ENCODE results near the gene THAP11. TPM values are rescaled to one million over a fixed set of nuclear protein-coding genes. Genes with fewer than 3 reads are reported as not detected.

Gene THAP11
- total and polyA plus RNA-seq, 2 of the 13 experiments (the other 11 are each of a cell fraction or from before 2014, with no cell fraction given), result 44.2 to 53.4 TPM

- TF ChIP-seq NR2F1 (CRISPR knock-in tag; IDR thresholded peaks at IDR 0.05), result no peak
- no peak for TF ChIP-seq ZNF414 (CRISPR knock-in tag; IDR thresholded peaks at IDR 0.05)
Measured at GRCh38 chr16:67796099-67796718, 45.9 kb upstream of the THAP11 start (continued).

- whole genome bisulfite sequencing (ENCODE audit: low lambda C conversion rate), result 97% methylated on average over 7 of the region's 7 CpGs
- Histone ChIP-seq H3K36me3 (replicated peaks in 1 of 2; ENCODE audit: control insufficient read depth in 1 of 2, insufficient read depth in 2 of 2, low read length in 2 of 2) (peaks cover 17 to 48% of the 10 kb centered on the region in 2 experiments), H2AFZ (ENCODE audit: low read length) (no peak overlapping the region), H4K20me1 (ENCODE audit: insufficient read depth, low read length) (peaks cover 19% of the 10 kb centered on the region), H3K4me1 (ENCODE audit: insufficient read depth, low read length) (peaks cover 33% of the 10 kb centered on the region), H3K27ac (ENCODE audit: extremely low read length, insufficient read depth, low read length) (no peak overlapping the region), H3K9ac (ENCODE audit: insufficient read depth, low read depth, low read length) (no peak overlapping the region), H3K4me3 (replicated peaks in 1 of 3; ENCODE audit: insufficient read depth in 1 of 3, low read depth in 2 of 3, low read length in 3 of 3) (no peak overlapping the region), H3K27me3 (ENCODE audit: control insufficient read depth in 1 of 2, insufficient read depth in 2 of 2, low read length in 2 of 2) (no peaks in the 10 kb centered on the region), H3K9me3 (ENCODE audit: low read length) (no peaks in the 10 kb centered on the region), H3K4me2 (ENCODE audit: low read depth, low read length) (no peak overlapping the region), H3K79me2 (ENCODE audit: insufficient read depth, low read length) (peaks cover 63% of the 10 kb centered on the region)
- ATAC-seq, result no peak
- TF ChIP-seq ATM (IDR thresholded peaks at IDR 0.05; ENCODE audit: borderline replicate concordance), result no peak
- peak; percentile 39; the same call in 1 of the 2 replicates for TF ChIP-seq NFE2L2 (IDR thresholded peaks at IDR 0.05; ENCODE audit: low read length)
- TF ChIP-seq LCORL (IDR thresholded peaks at IDR 0.05), result no peak
- no peak for TF ChIP-seq LCORL (CRISPR knock-in tag; IDR thresholded peaks at IDR 0.05)
- BruUV-seq (replicated peaks), result no TSS peak
- no peak for DNase-seq (ENCODE audit: low spot score)
- intact Hi-C loops (cut with micrococcal nuclease; ENCODE audit: unreplicated experiment), result no loop called here
- no peak for FAIRE-seq
- ChIA-PET POLR2A (no interaction called here), CTCF (ENCODE audit: low intra/inter-chr PET ratio, low total read pairs) (no interaction called here)
- in situ Hi-C loops (cut with HindIII; ENCODE audit: extremely low pct_ligation_motif_present, low pct_unique_long_range_greater_than_20kb), result no loop called here
Measured at GRCh38 chr16:67800338-67800926, 41.7 kb upstream of the THAP11 start.

Measured in HepG2 (cell line).